ENCODE measurements around the gene C7orf25. TPM values are rescaled to one million over a fixed set of nuclear protein-coding genes. Genes with fewer than 3 reads are reported as not detected.
A peak's percentile ranks its signal among the peaks of the same experiment; 100 is the strongest.

Gene C7orf25
- polyA plus RNA-seq (2013, experiment 1 of 2), result 2.1 TPM
- 2.0 TPM for polyA plus RNA-seq (2013, experiment 2 of 2)

GRCh38 chr7:42911454-42912447 is at the start of gene C7orf25:
Gene C7orf25 (minus strand): TSS chr7:42912070. CDS start chr7:42910900, 1,170 bp downstream.
- H3K9me3 ChIP-seq (ENCODE audit: control insufficient read depth, low read length), result no peaks in the 10 kb centered on the region
- WGBS, 2 experiments (ENCODE audit: insufficient coverage in 2 of 2), result 1% methylated on average over 79 to 82 of the region's 95 CpGs
- no peaks in the 10 kb centered on the region for H3K4me1 ChIP-seq (ENCODE audit: control insufficient read depth, insufficient read depth, low read length, poor library complexity, severe bottlenecking)
- H3K27ac ChIP-seq (ENCODE audit: low read depth, low read length, severe bottlenecking), result peak within 1 kb of the TSS; percentile 74
- H3K36me3 ChIP-seq (ENCODE audit: control insufficient read depth, insufficient read depth, low read length), result peaks cover 31% of the 10 kb centered on the region
- H3K4me3 ChIP-seq (ENCODE audit: extremely low read depth, insufficient read depth, low read length, poor library complexity, severe bottlenecking), result peak within 1 kb of the TSS; percentile 62

GRCh38 chr7:42961170-42961569 is 49.3 kb upstream of the C7orf25 start:
- 51 to 79% methylated on average over 2 of the region's 2 CpGs for WGBS, 2 experiments (ENCODE audit: insufficient coverage in 2 of 2)
- Histone ChIP-seq H3K4me1 (ENCODE audit: control insufficient read depth, insufficient read depth, low read length, poor library complexity, severe bottlenecking) (peaks cover 3% of the 10 kb centered on the region), H3K27ac (ENCODE audit: low read depth, low read length, severe bottlenecking) (no peak overlapping the region), H3K9me3 (ENCODE audit: control insufficient read depth, low read length) (peaks cover 12% of the 10 kb centered on the region), H3K4me3 (ENCODE audit: extremely low read depth, insufficient read depth, low read length, poor library complexity, severe bottlenecking) (no peak overlapping the region), H3K36me3 (ENCODE audit: control insufficient read depth, insufficient read depth, low read length) (no peaks in the 10 kb centered on the region)

GRCh38 chr7:42960762-42961161 is 48.9 kb upstream of the C7orf25 start:
- Histone ChIP-seq H3K27ac (ENCODE audit: low read depth, low read length, severe bottlenecking) (no peak overlapping the region), H3K4me3 (ENCODE audit: extremely low read depth, insufficient read depth, low read length, poor library complexity, severe bottlenecking) (no peak overlapping the region)
- 81 to 85% methylated on average over 2 of the region's 2 CpGs for WGBS, 2 experiments (ENCODE audit: insufficient coverage in 2 of 2)

DNA sequence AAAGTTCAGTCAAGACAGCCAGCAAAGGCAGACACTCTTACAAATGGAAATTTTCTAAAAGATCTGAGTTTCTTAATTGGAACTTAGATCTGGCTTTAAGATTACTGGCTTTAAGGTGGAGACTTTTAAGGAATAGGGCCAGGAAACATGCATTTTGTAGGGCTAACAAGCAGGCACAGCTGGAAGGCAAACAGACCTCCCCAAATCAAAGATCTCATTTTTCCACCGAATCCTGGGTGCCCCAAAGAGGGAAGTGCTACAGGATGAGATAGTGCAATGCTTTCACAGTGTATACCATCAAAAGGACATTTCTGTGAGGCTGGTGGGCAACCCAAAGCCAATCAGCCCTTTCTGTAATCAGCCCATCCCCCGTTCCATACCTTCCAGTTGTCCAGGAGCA is 47.7 kb upstream of the C7orf25 start:
- no peak overlapping the region for H3K27ac ChIP-seq (ENCODE audit: low read depth, low read length, severe bottlenecking)
- no peak overlapping the region for H3K4me3 ChIP-seq (ENCODE audit: extremely low read depth, insufficient read depth, low read length, poor library complexity, severe bottlenecking)
- peaks cover 12% of the 10 kb centered on the region for H3K9me3 ChIP-seq (ENCODE audit: control insufficient read depth, low read length)
- no peaks in the 10 kb centered on the region for H3K4me1 ChIP-seq (ENCODE audit: control insufficient read depth, insufficient read depth, low read length, poor library complexity, severe bottlenecking)
- WGBS, 2 experiments (ENCODE audit: insufficient coverage in 2 of 2), result 94% methylated on average over 2 of the region's 2 CpGs; no CpG with 5 or more reads in 1 of the 2 experiments
- H3K36me3 ChIP-seq (ENCODE audit: control insufficient read depth, insufficient read depth, low read length), result no peaks in the 10 kb centered on the region

More at GRCh38 chr7:42960762-42961161, 48.9 kb upstream of the C7orf25 start:
- Histone ChIP-seq H3K9me3 (ENCODE audit: control insufficient read depth, low read length) (peaks cover 12% of the 10 kb centered on the region), H3K36me3 (ENCODE audit: control insufficient read depth, insufficient read depth, low read length) (no peaks in the 10 kb centered on the region), H3K4me1 (ENCODE audit: control insufficient read depth, insufficient read depth, low read length, poor library complexity, severe bottlenecking) (peaks cover 3% of the 10 kb centered on the region)

- H3K27ac ChIP-seq (ENCODE audit: low read depth, low read length, severe bottlenecking), result no peak overlapping the region
- H3K4me1 ChIP-seq (ENCODE audit: control insufficient read depth, insufficient read depth, low read length, poor library complexity, severe bottlenecking), result no peaks in the 10 kb centered on the region
- peaks cover 12% of the 10 kb centered on the region for H3K9me3 ChIP-seq (ENCODE audit: control insufficient read depth, low read length)
- H3K4me3 ChIP-seq (ENCODE audit: extremely low read depth, insufficient read depth, low read length, poor library complexity, severe bottlenecking), result no peak overlapping the region
- H3K36me3 ChIP-seq (ENCODE audit: control insufficient read depth, insufficient read depth, low read length), result no peaks in the 10 kb centered on the region
Measured at GRCh38 chr7:42956062-42956461, 44.2 kb upstream of the C7orf25 start.

GRCh38 chr7:42953994-42954393 is 42.1 kb upstream of the C7orf25 start:
- Histone ChIP-seq H3K9me3 (ENCODE audit: control insufficient read depth, low read length) (peaks cover 7% of the 10 kb centered on the region), H3K4me3 (ENCODE audit: extremely low read depth, insufficient read depth, low read length, poor library complexity, severe bottlenecking) (no peak overlapping the region), H3K36me3 (ENCODE audit: control insufficient read depth, insufficient read depth, low read length) (no peaks in the 10 kb centered on the region), H3K27ac (ENCODE audit: low read depth, low read length, severe bottlenecking) (no peak overlapping the region), H3K4me1 (ENCODE audit: control insufficient read depth, insufficient read depth, low read length, poor library complexity, severe bottlenecking) (no peaks in the 10 kb centered on the region)
- 89 to 100% methylated on average over 2 of the region's 4 CpGs for WGBS, 2 experiments (ENCODE audit: insufficient coverage in 2 of 2)

GRCh38 chr7:42952328-42952727 is 40.5 kb upstream of the C7orf25 start:
- peaks cover 6% of the 10 kb centered on the region for H3K9me3 ChIP-seq (ENCODE audit: control insufficient read depth, low read length)
- no peaks in the 10 kb centered on the region for H3K36me3 ChIP-seq (ENCODE audit: control insufficient read depth, insufficient read depth, low read length)
- no peak overlapping the region for H3K4me3 ChIP-seq (ENCODE audit: extremely low read depth, insufficient read depth, low read length, poor library complexity, severe bottlenecking)
- no peaks in the 10 kb centered on the region for H3K4me1 ChIP-seq (ENCODE audit: control insufficient read depth, insufficient read depth, low read length, poor library complexity, severe bottlenecking)
- 80 to 96% methylated on average over 2 to 3 of the region's 4 CpGs for WGBS, 2 experiments (ENCODE audit: insufficient coverage in 2 of 2)
- no peak overlapping the region for H3K27ac ChIP-seq (ENCODE audit: low read depth, low read length, severe bottlenecking)

DNA sequence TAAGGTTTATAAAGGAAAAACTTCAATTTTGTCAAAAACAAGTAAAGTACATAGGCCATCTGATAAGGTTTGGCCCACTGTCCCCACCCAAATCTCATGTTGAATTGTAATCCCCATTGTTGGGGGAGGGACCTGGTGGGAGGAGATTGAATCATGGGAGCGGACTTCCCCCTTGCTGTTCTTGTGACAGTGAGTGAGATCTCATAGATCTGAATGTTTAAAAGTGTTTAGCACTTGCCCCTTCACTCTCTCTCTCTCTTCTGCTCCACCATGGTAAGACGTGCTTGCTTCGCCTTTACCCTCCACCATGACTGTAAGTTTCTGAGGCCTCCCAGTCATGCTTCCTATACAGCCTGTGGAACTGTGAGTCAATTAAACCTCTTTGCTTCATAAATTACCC is 38.5 kb upstream of the C7orf25 start:
- Histone ChIP-seq H3K4me3 (ENCODE audit: extremely low read depth, insufficient read depth, low read length, poor library complexity, severe bottlenecking) (no peak overlapping the region), H3K9me3 (ENCODE audit: control insufficient read depth, low read length) (no peaks in the 10 kb centered on the region), H3K36me3 (ENCODE audit: control insufficient read depth, insufficient read depth, low read length) (no peaks in the 10 kb centered on the region), H3K4me1 (ENCODE audit: control insufficient read depth, insufficient read depth, low read length, poor library complexity, severe bottlenecking) (no peaks in the 10 kb centered on the region), H3K27ac (ENCODE audit: low read depth, low read length, severe bottlenecking) (no peak overlapping the region)
- WGBS, 2 experiments (ENCODE audit: insufficient coverage in 2 of 2), result 20 to 67% methylated on average over 1 to 2 of the region's 3 CpGs

DNA sequence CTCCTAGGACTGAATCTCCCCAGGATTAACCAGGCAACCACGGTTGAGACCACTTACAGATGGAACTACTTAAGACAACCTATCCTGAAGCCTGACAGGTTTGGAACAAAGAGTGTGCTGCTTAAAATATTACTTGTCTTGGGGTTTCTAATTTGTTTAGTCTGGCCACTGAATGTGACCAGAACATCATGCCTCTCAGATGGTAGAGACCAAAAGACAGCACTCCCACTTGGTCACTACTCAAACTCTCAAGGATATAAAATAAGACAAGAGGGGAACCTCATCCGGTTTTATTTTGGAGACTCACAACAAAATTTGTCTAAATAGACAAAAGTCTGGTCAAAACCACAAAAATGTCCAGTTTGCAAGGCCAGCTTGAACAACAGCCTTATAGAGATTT is 35.7 kb upstream of the C7orf25 start:
- WGBS, 2 experiments (ENCODE audit: insufficient coverage in 2 of 2), result 86% methylated on average over 1 of the region's 2 CpGs; no CpG with 5 or more reads in 1 of the 2 experiments
- H3K27ac ChIP-seq (ENCODE audit: low read depth, low read length, severe bottlenecking), result no peak overlapping the region
- no peaks in the 10 kb centered on the region for H3K9me3 ChIP-seq (ENCODE audit: control insufficient read depth, low read length)
- no peaks in the 10 kb centered on the region for H3K4me1 ChIP-seq (ENCODE audit: control insufficient read depth, insufficient read depth, low read length, poor library complexity, severe bottlenecking)
- no peak overlapping the region for H3K4me3 ChIP-seq (ENCODE audit: extremely low read depth, insufficient read depth, low read length, poor library complexity, severe bottlenecking)
- no peaks in the 10 kb centered on the region for H3K36me3 ChIP-seq (ENCODE audit: control insufficient read depth, insufficient read depth, low read length)

DNA sequence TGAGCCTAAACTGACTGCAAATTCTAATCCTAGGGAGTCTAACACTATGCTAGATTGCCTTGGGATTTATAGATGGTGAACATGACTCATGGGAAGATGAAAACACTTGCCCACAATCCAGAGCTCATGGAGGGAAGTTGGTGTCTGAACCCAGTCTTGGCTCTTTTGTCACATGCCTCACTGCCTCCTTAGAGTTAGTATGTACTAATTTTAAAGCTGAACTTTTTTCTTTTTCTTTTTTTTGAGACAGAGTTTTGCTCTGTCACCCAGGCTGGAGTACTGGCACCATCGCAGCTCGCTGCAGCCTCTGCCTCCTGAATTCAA is 34.7 kb upstream of the C7orf25 start:
- Histone ChIP-seq H3K36me3 (ENCODE audit: control insufficient read depth, insufficient read depth, low read length) (no peaks in the 10 kb centered on the region), H3K4me3 (ENCODE audit: extremely low read depth, insufficient read depth, low read length, poor library complexity, severe bottlenecking) (no peak overlapping the region), H3K4me1 (ENCODE audit: control insufficient read depth, insufficient read depth, low read length, poor library complexity, severe bottlenecking) (no peaks in the 10 kb centered on the region), H3K27ac (ENCODE audit: low read depth, low read length, severe bottlenecking) (no peak overlapping the region), H3K9me3 (ENCODE audit: control insufficient read depth, low read length) (no peaks in the 10 kb centered on the region)
- WGBS, 2 experiments (ENCODE audit: insufficient coverage in 2 of 2), result 94 to 100% methylated on average over 2 of the region's 2 CpGs
